Mammary epithelial cell (primary cell): ENCODE data around the gene CCDC182.

ENCODE experiments used
- EZH2 ChIP-seq: IDR thresholded peaks from 2 replicates; pipeline ENCODE4 v1.6.1; 2012; ENCODE audit warnings: low read length, inconsistent platforms, borderline replicate concordance
- TF ChIP-seq, protein P1 (sequence below), 2 donors: IDR thresholded peaks in 1 of 2; conservative IDR thresholded peaks in 1 of 2; 2 replicates each; pipeline ENCODE4 v1.5.1; 2011 to 2012; ENCODE audit warnings: inconsistent platforms in 2 of 2, low read length in 2 of 2, mild to moderate bottlenecking in 2 of 2, control low read depth in 1 of 2, low read depth in 1 of 2; ENCODE audit not compliant: insufficient read depth in 1 of 2; ENCODE audit errors: extremely low read depth in 1 of 2

DNA sequence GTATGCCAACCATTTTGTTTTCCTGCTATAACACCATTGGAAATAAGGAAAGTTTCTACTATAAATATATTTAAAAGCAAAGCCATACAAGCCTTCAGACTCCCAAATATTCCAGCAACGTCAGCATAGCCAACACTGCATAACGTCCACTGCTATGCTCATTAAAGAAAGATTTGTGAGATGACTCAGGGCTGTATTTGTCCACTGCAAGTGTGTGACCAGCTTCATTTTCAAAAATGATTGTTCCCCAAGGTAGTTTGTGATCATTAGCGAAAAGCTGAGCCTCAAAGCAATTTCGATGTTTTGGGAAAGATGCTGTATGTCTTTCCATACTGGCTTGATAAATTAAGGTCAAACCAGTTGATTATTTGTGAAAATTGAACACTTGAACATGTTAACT lies 14.9 kb upstream of the CCDC182 start:
- TF ChIP-seq, protein P1, sequence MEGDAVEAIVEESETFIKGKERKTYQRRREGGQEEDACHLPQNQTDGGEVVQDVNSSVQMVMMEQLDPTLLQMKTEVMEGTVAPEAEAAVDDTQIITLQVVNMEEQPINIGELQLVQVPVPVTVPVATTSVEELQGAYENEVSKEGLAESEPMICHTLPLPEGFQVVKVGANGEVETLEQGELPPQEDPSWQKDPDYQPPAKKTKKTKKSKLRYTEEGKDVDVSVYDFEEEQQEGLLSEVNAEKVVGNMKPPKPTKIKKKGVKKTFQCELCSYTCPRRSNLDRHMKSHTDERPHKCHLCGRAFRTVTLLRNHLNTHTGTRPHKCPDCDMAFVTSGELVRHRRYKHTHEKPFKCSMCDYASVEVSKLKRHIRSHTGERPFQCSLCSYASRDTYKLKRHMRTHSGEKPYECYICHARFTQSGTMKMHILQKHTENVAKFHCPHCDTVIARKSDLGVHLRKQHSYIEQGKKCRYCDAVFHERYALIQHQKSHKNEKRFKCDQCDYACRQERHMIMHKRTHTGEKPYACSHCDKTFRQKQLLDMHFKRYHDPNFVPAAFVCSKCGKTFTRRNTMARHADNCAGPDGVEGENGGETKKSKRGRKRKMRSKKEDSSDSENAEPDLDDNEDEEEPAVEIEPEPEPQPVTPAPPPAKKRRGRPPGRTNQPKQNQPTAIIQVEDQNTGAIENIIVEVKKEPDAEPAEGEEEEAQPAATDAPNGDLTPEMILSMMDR (conservative IDR thresholded peaks at IDR 0.05 in 1 of 2, IDR thresholded peaks at IDR 0.05 in 1 of 2; ENCODE audit: extremely low read depth in 1 of 2, insufficient read depth in 1 of 2, low read depth in 1 of 2, low read length in 2 of 2) = no peak
- TF ChIP-seq EZH2 = no peak
